GM12878 (cell line): ENCODE data around the gene CLK1.

Experiments used
- CREB1 ChIP-seq: IDR thresholded peaks from 2 replicates; pipeline ENCODE4 v1.6.1; 2012; ENCODE audit warnings: low read depth, mild to moderate bottlenecking, inconsistent platforms
- EZH2 ChIP-seq: IDR thresholded peaks from 2 replicates; pipeline ENCODE4 v1.6.1; 2012; ENCODE audit warnings: low read depth, mild to moderate bottlenecking, control low read depth, inconsistent platforms, low read length, borderline replicate concordance; ENCODE audit not compliant: control insufficient read depth
- POLR2A ChIP-seq: IDR thresholded peaks from 2 replicates; pipeline ENCODE4 v1.6.1; 2011; ENCODE audit warnings: low read depth, mild to moderate bottlenecking, low read length
- SPI1 ChIP-seq: IDR thresholded peaks from 2 replicates; pipeline ENCODE4 v1.6.1; 2011; ENCODE audit warnings: low read depth, mild to moderate bottlenecking, low read length, moderate library complexity, borderline replicate concordance; ENCODE audit not compliant: insufficient read depth
- ZNF207 ChIP-seq: fragments of 450-650 bp; IDR thresholded peaks from 2 replicates; pipeline ENCODE4 v1.6.1; 2014; ENCODE audit warnings: antibody characterized with exemption, mild to moderate bottlenecking, borderline replicate concordance
- TF ChIP-seq, protein P1 (sequence below): IDR thresholded peaks from 2 replicates; pipeline ENCODE4 v1.6.1; 2011; ENCODE audit warnings: low read depth, low read length, improper control_type of control experiment, borderline replicate concordance
- TF ChIP-seq, protein P2 (sequence below), 3 experiments: IDR thresholded peaks in 2 of 3; conservative IDR thresholded peaks in 1 of 3; 2 replicates each; pipeline ENCODE4 v1.5.1; 2011; ENCODE audit warnings: low read depth in 3 of 3, low read length in 3 of 3, mild to moderate bottlenecking in 3 of 3, control low read depth in 2 of 3, moderate library complexity in 2 of 3, inconsistent platforms in 1 of 3, mixed read lengths in 1 of 3; ENCODE audit not compliant: control insufficient read depth in 2 of 3, insufficient read depth in 1 of 3; ENCODE audit errors: extremely low read depth in 1 of 3

DNA sequence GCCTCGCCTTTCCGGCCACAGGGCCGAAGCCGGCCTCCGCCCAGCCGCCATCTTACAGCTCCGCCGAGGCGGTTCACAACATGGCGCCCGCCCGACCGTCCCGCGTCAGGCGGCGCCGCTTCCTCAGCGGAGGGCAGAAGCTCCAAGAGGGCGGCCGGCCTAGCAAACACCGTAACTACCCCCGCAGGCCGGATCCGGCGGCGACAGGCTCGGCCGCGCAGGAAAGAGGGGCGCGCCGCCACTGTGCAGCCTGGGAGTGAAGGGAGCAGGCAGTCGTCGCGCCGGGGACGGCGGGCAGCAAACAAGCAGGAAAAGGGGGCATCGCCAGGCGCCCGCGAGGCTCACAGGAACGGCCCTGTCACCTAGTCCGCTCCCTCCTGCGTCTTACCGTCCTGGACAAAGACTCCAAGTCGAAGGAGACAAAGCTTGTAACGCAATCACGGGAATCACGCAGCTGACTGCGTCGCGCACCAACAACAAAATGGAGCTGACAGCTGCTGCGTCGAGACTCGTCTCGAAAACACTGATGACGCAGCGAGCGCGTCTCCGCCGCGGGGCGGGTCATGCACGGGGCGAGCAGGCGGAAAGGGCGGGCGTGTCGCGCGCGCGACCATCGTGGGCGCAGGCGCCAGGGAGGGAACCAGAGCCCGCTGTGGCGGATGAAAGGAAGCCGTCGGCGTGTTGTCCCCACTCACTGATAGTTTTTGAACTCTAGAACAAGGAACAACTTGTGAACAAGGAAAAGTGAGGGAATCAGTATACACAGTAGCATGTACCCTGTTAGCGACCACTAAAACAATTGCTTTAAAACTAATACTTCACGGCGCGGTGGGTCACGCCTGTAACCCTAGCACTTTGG is at the start of gene CLK1:
- TF ChIP-seq CREB1, result peak; percentile 99
- TF ChIP-seq EZH2, result no peak
- TF ChIP-seq, protein P1, sequence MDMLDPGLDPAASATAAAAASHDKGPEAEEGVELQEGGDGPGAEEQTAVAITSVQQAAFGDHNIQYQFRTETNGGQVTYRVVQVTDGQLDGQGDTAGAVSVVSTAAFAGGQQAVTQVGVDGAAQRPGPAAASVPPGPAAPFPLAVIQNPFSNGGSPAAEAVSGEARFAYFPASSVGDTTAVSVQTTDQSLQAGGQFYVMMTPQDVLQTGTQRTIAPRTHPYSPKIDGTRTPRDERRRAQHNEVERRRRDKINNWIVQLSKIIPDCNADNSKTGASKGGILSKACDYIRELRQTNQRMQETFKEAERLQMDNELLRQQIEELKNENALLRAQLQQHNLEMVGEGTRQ, result no peak
- TF ChIP-seq, protein P2, sequence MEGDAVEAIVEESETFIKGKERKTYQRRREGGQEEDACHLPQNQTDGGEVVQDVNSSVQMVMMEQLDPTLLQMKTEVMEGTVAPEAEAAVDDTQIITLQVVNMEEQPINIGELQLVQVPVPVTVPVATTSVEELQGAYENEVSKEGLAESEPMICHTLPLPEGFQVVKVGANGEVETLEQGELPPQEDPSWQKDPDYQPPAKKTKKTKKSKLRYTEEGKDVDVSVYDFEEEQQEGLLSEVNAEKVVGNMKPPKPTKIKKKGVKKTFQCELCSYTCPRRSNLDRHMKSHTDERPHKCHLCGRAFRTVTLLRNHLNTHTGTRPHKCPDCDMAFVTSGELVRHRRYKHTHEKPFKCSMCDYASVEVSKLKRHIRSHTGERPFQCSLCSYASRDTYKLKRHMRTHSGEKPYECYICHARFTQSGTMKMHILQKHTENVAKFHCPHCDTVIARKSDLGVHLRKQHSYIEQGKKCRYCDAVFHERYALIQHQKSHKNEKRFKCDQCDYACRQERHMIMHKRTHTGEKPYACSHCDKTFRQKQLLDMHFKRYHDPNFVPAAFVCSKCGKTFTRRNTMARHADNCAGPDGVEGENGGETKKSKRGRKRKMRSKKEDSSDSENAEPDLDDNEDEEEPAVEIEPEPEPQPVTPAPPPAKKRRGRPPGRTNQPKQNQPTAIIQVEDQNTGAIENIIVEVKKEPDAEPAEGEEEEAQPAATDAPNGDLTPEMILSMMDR (IDR thresholded peaks at IDR 0.05 in 2 of 3, conservative IDR thresholded peaks at IDR 0.05 in 1 of 3; ENCODE audit: control insufficient read depth in 2 of 3, extremely low read depth in 1 of 3, insufficient read depth in 1 of 3, low read depth in 3 of 3, low read length in 3 of 3), result no peak
- no peak for TF ChIP-seq SPI1
- peak; percentile 99 for TF ChIP-seq POLR2A
- TF ChIP-seq ZNF207, result no peak
